HG03432 (cell line): ENCODE measurements around the gene LRRC71.

Experiments used
- ATAC-seq: cut with Tn5 transposase; IDR thresholded peaks from one replicate; pipeline ENCODE4 v1.9.1; 2021; ENCODE audit warnings: mild to moderate bottlenecking, moderate library complexity; ENCODE audit not compliant: unreplicated experiment

Gene LRRC71

DNA sequence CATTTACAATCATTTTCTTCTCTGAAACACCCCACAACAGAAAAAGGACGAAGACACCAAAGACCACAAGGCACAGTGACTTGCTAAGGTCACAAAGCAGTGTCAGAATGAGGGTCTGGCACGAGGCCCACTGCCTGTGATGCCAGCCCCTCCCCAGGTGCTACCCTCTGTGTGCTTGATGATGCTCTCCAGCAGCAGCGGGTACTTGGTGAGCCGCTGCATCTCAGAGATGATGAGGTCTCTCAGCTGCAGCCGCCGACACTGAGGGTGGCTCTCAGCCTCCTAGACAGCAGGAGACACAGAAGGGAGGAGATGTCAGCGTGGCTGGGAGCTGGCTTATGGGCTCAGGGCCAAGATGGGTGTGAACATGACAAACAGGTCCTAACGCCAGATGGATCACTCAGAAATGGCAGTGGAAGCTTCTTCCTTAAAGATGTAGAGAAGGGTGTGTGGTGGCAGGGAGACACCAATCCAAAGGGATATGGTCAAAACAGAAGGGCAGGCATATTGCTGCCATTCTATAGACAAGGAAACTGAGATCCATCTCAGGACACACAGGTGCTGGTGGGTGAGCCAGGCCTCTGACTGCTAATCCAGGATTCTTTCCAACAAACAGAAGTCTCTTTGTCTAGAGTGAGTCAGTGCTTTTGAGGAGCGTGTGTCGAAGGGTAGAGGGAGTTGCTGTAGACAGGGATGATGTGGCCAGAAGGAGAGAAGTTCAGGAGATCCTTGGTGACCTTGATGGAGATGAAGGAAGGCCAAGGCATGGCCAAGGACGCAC lies 25.6 kb downstream of the LRRC71 start:
- no peak for ATAC-seq

DNA sequence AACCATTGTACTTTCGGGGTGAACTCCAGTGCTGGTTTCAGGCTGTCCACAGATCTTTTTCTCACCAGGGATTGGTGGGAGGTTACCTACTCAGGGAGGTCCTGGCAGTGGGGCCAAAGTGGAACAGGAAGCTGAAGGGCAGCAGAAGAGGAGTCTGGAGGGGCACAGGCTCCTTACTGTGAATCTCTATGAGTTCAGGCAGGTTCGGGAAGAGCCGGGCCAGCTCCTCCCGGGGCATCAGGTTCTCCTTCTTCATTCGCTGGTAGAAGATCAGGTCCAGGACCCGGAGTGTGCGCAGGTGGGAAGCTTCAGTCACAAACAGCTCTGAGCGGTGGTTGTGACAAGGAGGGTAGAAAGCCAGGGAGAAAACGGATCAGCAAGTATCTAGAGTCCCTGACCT lies 26.7 kb downstream of the LRRC71 start:
- ATAC-seq, result no peak

DNA sequence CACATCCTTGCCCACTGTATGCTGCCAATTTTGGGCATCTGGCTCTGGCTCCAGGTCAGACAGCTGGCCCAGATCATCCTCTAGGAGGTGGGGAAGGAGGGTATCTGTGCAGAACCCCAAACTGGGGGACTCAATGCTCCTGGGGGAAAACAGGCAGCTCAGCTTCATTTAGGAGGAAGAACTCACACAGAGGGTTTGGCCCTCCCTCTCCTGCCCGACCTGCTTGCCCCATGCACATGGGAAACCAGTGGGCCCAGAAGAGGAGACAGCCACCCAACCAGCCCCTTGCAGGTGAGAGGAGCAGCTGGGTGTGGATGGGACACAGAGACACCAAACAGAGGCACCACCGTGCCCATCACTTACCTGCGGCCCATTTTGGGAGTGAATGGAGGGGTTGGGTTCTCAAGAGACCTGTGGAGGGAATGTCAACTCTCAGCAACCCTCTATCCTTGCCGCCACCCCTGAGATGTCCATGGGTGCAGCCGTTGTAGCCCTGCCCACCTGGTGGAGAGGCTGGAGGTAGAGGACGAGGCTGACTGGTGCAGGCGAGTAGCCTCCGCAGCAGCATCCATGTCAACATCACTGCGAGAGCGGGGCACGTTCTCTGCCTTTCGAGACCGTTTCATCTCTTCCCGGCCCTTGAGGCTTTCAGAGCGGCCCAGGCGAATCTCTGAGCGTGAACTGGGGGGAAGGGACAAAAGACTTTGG lies 27.5 kb downstream of the LRRC71 start:
- no peak for ATAC-seq

DNA sequence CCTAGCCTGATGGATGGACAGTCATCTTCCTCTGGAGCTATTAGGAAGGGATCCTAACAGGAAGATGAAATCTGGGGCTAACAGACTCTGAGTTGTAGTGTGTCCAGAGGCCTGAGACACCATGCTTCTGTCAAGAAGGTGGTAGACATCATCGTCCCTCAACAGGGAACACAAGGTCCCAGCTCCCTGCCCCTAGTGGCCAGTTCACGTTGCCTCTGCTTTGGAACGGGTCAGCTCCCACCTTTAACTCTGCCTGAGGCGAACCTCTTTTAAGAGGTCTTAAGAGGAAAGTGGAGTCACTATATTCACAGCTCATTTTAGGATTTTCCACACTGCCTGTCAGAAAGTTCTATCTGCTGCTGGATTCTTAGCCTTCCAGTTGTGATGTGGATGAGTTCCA lies 28.3 kb downstream of the LRRC71 start:
- no peak for ATAC-seq

DNA sequence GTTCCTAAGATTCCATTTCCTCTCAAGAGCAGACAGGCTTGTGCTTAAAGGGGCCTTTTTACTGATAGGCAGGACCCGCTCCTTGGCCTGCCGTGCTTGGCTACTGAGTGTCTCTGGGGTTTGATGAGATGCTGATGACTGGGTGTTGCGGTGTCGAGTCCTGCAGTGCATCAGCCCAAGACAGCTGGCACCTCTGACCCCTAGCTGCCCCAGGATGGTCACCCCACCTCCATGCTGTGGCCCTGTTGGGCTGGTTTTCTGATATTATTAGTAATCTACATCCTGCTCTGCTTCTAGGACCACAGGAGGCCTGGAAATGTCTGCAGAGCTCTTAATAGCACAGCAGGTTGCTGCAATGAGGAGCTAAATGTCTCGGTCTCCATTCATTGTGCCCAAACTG lies 28.7 kb downstream of the LRRC71 start:
- no peak for ATAC-seq

- ATAC-seq, result no peak
Observed at GRCh38 chr1:156951371-156951770, 30.9 kb downstream of the LRRC71 start.

DNA sequence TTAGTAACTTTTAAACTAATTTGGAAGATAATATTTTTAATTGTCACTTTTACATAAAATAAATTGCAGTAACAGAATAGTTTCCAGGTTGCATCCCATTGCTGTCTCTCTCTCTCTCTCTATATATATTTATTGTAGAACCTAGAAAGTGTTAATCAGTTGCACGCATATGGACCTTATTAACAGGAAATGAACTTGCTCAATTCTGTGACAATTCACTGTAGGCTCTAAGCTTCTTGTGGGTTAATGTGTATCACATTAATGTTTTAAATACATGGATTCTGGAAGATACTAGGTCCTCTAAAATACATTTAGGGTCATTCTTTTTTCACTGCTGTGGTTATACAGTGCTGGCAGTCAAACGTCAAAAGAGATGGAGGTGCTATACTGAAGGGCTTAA lies 33.1 kb downstream of the LRRC71 start:
- ATAC-seq, result no peak

GRCh38 chr1:156956333-156956732 lies 35.9 kb downstream of the LRRC71 start:
- no peak for ATAC-seq

DNA sequence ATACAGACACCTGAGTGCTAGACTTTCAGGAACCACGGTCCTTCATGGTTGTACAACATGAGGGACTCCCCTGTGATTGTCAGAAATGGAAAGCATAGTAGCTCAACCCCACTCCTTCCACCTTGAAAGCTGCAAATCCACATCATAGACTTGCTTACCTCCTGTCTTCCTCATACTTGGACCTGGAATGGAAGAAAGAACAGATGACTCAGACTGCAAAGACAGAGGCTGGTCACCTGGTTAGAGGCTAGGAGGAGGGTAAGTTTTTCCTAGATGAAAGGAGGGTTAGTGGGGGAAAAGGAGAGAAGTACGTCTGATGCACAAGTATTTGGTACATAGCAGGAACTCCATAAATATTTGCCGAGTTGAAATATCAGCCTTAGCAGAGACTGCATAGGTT lies 37.2 kb downstream of the LRRC71 start:
- ATAC-seq, result no peak

GRCh38 chr1:156958247-156958714 lies 37.8 kb downstream of the LRRC71 start:
- ATAC-seq, result no peak

- ATAC-seq, result no peak
Observed at GRCh38 chr1:156959414-156959813, 39.0 kb downstream of the LRRC71 start.

DNA sequence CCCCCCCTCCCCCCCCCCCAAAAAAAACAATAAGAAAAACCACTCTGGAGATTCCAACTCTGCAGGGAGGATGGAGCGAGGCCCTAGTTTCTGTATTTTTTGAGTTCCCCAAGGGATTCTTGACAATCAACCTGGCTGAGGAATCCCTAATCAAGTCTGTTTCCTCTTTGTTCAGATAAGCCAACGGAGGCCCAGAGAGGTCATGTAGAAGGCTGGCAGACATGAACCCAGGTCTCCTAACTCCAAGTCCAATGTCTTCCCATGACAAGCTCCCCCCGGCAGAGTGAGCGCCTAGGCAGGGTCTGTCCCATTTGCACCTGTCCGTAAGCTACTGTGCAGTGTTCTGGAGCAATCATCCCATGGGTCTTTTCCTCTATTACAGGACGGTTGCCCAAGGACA lies 39.5 kb downstream of the LRRC71 start:
- no peak for ATAC-seq

DNA sequence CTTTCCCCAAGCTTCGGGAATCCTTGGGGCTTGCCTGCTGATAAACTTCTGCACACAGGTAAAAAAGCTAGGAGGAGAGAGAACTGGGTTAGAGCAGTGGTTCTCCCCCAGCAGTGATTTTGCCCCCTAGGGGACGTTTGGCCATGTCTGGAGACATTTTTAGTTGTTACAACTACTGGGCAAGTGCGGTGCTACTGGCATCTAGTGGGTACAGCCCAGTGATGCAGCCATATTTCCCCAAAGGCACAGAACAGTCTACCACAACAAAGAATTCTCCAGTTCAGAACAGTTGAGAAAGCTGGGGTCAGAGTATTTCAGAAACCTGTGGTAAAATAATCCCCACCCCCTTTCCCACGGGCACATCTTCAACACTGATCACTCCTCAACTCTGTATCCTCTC lies 41.3 kb downstream of the LRRC71 start:
- ATAC-seq, result no peak

DNA sequence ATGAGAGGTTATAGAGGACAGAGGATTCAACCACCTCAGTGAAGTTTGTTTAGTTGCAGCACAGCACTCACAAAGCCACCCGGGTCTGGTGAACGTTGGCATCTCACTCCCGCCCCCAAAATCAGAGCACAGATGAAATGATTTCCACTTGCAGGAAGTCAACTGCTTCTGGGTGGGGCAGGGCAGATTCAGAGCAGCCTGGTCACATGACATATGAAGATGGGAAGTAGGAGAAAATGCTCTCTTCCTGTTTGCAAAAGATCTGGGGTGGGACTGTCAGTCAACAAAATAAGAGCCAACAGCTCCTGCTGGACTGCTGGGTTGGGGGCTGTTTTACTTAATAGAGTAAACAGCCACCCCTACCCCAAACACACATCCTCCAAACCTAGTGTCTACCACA lies 43.2 kb downstream of the LRRC71 start:
- ATAC-seq, result no peak

DNA sequence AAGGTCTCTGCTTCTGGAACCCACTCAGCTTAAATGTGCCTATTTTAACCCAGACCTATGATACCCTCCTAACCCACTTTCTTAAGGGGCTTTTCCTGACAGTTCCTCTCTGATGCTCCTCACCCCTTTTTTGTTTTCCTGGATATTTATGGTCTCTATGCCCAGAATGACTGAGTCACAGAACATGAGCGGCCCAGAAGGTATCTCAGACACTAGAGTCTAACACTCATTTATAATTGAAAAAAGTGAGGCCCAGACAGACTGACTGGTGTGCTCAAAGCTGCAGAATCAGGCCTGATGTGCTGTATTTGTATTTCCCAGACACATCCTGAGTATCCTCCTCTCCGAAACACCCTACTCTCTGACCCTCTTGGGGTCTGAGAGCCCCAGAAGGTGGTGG lies 44.0 kb downstream of the LRRC71 start:
- ATAC-seq, result no peak

DNA sequence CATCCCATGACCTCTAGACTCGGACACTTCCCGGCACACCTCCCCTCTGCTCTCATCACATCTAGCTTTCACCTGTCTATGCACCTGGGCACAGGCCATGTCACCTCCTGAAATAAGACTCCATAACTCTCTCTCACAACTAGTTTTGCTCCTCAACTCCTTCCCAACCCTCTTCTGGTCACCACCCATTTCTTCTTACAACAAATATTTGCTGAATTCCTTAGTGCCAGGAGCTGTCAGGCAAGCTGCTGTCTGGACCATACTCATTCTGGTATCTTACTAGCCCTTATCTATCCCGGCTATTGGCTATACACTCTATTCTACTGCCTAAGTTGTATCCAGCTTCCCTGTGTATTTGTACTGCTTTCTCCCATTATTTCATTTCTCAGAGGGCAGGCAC lies 49.1 kb downstream of the LRRC71 start:
- ATAC-seq, result no peak

- ATAC-seq, result no peak
Observed at GRCh38 chr1:156970017-156970416, 49.6 kb downstream of the LRRC71 start.

DNA sequence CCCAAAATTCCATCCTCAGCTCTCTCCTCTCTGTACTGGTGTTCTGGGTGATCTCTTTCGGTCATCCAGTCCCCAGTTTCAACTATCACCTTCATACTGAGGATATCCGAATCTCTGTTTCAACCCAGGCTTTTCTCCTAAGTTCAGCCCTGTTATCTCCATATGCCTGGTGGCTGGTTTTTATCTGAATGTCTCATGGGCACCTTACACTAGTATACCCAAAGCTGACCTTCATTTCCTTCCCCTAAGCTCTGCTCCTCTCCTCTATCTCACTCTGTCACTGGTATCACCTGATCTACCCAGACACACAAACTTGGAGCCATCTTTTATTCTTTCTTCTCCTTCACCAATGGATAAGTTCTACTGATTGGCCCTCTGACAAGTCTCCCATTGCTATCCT lies 53.0 kb downstream of the LRRC71 start:
- no peak for ATAC-seq

DNA sequence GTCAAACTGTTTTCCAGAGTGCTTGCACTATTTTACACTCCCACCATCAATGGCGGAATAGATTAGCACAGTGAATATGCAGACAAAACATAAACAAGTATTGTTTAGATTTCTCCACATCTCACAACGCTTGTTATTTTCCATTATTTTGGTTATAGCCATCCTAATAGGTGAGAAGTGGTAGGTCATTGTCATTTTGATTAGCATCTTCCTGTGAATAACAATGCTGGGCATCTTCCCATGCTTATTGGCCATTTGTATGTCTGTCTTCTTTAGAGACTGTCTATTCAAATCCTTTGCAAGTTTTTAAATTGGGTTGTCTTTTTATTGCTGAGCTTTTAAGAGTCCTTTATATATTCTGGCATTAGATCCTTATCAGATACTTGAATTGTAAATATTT lies 54.7 kb downstream of the LRRC71 start:
- no peak for ATAC-seq

- ATAC-seq, result no peak
Observed at GRCh38 chr1:156980551-156980950, 60.1 kb downstream of the LRRC71 start.
